GM12873 (cell line): ENCODE results near the gene ALOX5AP.

ENCODE experiments used
- CTCF ChIP-seq: IDR thresholded peaks from 2 replicates; pipeline ENCODE4 v1.5.1; 2012; ENCODE audit warnings: low read depth, mild to moderate bottlenecking, moderate library complexity, low read length, control low read depth; ENCODE audit not compliant: insufficient read depth; ENCODE audit errors: missing control alignments

Gene ALOX5AP

GRCh38 chr13:30746791-30747190 lies 11.4 kb downstream of the ALOX5AP start:
- TF ChIP-seq CTCF = no peak

- TF ChIP-seq CTCF = no peak
Observed at GRCh38 chr13:30748717-30749116, 13.4 kb downstream of the ALOX5AP start.

- no peak for TF ChIP-seq CTCF
Observed at GRCh38 chr13:30750036-30750435, 14.7 kb downstream of the ALOX5AP start.

GRCh38 chr13:30751183-30751933 lies 16.0 kb downstream of the ALOX5AP start:
- TF ChIP-seq CTCF = no peak

GRCh38 chr13:30752201-30752797 lies 17.0 kb downstream of the ALOX5AP start:
- no peak for TF ChIP-seq CTCF

- TF ChIP-seq CTCF = no peak
Observed at GRCh38 chr13:30753030-30753616, 17.8 kb downstream of the ALOX5AP start.

GRCh38 chr13:30755678-30756077 lies 20.3 kb downstream of the ALOX5AP start:
- TF ChIP-seq CTCF = no peak
